ENCODE results near the gene VEPH1.

DNA sequence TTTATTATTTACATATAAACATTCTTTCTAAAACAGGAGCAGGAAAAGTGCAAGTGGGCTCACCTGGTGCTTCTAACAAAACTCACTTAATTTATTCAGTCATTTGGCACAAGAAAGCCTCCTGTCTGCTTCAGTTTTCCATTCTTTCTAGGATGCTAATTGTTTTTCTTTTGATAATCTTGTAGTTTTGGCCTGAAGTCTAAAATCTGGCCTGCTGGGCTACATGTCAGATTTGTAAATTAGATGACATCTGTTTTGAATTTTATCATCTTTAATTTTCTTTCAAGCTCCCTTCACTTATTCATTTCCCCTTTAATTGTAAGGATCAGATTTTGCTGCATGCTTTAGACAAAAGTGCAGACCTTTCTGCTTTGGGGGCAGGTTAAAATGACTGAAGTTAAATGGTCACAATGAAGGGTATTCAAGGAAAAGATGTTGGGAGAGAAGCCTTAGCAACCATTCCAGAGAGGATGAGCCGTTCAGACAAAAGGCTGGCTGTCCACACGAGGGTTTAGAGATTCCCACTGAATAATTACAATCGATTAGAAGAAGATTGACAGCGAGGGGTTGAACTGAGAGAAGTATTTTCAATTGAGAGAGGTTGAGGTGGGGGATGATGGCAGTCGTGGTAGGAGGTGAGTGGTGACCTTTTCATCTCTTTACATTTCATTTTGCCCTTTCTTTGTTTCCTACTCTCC, 126.5 kb downstream of the VEPH1 start:
- TF ChIP-seq POLR2A (IDR thresholded peaks at IDR 0.05) = no peak
- TF ChIP-seq, protein P1, sequence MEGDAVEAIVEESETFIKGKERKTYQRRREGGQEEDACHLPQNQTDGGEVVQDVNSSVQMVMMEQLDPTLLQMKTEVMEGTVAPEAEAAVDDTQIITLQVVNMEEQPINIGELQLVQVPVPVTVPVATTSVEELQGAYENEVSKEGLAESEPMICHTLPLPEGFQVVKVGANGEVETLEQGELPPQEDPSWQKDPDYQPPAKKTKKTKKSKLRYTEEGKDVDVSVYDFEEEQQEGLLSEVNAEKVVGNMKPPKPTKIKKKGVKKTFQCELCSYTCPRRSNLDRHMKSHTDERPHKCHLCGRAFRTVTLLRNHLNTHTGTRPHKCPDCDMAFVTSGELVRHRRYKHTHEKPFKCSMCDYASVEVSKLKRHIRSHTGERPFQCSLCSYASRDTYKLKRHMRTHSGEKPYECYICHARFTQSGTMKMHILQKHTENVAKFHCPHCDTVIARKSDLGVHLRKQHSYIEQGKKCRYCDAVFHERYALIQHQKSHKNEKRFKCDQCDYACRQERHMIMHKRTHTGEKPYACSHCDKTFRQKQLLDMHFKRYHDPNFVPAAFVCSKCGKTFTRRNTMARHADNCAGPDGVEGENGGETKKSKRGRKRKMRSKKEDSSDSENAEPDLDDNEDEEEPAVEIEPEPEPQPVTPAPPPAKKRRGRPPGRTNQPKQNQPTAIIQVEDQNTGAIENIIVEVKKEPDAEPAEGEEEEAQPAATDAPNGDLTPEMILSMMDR (IDR thresholded peaks at IDR 0.05) = no peak

All from body of pancreas (tissue), 4 donors.